ENCODE results near the gene ANKS1A. TPM values are rescaled to one million over a fixed set of nuclear protein-coding genes. Genes with fewer than 3 reads are reported as not detected.

Gene ANKS1A
- total and polyA plus RNA-seq, 2 experiments from 2014 or later, result 12.1 to 31.9 TPM

DNA sequence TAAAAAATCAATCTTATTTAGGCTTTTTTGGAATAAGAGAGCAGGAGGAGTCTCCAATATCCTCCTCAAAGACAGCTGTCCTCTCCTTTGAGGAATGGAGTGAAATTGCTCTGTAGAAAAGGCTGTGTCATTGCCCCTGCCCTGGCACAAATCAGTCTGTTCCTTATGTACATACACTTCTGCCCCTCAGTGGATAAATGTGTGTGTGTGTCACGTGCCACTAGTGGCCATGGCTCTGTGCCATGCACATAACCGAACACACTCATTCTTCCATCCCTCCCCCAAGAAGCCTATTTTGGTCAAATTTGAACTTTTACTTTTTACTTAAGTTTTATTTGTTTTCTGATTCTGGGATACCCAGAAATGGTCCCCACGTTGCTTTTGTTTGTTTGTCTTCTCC lies 49.2 kb downstream of the ANKS1A start (continued):
- TF ChIP-seq, protein P1, sequence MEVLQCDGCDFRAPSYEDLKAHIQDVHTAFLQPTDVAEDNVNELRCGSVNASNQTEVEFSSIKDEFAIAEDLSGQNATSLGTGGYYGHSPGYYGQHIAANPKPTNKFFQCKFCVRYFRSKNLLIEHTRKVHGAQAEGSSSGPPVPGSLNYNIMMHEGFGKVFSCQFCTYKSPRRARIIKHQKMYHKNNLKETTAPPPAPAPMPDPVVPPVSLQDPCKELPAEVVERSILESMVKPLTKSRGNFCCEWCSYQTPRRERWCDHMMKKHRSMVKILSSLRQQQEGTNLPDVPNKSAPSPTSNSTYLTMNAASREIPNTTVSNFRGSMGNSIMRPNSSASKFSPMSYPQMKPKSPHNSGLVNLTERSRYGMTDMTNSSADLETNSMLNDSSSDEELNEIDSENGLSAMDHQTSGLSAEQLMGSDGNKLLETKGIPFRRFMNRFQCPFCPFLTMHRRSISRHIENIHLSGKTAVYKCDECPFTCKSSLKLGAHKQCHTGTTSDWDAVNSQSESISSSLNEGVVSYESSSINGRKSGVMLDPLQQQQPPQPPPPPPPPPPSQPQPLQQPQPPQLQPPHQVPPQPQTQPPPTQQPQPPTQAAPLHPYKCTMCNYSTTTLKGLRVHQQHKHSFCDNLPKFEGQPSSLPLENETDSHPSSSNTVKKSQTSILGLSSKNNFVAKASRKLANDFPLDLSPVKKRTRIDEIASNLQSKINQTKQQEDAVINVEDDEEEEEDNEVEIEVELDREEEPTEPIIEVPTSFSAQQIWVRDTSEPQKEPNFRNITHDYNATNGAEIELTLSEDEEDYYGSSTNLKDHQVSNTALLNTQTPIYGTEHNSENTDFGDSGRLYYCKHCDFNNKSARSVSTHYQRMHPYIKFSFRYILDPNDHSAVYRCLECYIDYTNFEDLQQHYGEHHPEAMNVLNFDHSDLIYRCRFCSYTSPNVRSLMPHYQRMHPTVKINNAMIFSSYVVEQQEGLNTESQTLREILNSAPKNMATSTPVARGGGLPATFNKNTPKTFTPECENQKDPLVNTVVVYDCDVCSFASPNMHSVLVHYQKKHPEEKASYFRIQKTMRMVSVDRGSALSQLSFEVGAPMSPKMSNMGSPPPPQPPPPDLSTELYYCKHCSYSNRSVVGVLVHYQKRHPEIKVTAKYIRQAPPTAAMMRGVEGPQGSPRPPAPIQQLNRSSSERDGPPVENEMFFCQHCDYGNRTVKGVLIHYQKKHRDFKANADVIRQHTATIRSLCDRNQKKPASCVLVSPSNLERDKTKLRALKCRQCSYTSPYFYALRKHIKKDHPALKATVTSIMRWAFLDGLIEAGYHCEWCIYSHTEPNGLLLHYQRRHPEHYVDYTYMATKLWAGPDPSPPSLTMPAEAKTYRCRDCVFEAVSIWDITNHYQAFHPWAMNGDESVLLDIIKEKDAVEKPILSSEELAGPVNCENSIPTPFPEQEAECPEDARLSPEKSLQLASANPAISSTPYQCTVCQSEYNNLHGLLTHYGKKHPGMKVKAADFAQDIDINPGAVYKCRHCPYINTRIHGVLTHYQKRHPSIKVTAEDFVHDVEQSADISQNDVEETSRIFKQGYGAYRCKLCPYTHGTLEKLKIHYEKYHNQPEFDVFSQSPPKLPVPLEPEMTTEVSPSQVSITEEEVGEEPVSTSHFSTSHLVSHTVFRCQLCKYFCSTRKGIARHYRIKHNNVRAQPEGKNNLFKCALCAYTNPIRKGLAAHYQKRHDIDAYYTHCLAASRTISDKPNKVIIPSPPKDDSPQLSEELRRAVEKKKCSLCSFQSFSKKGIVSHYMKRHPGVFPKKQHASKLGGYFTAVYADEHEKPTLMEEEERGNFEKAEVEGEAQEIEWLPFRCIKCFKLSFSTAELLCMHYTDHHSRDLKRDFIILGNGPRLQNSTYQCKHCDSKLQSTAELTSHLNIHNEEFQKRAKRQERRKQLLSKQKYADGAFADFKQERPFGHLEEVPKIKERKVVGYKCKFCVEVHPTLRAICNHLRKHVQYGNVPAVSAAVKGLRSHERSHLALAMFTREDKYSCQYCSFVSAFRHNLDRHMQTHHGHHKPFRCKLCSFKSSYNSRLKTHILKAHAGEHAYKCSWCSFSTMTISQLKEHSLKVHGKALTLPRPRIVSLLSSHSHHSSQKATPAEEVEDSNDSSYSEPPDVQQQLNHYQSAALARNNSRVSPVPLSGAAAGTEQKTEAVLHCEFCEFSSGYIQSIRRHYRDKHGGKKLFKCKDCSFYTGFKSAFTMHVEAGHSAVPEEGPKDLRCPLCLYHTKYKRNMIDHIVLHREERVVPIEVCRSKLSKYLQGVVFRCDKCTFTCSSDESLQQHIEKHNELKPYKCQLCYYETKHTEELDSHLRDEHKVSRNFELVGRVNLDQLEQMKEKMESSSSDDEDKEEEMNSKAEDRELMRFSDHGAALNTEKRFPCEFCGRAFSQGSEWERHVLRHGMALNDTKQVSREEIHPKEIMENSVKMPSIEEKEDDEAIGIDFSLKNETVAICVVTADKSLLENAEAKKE (CRISPR knock-in tag; IDR thresholded peaks at IDR 0.05), result no peak
- TF ChIP-seq EZH2phosphoT487 (IDR thresholded peaks at IDR 0.05; ENCODE audit: unreplicated experiment) (no peak), EZH2 (IDR thresholded peaks at IDR 0.05; ENCODE audit: low read depth, unreplicated experiment) (no peak), JUNB (IDR thresholded peaks at IDR 0.05; ENCODE audit: unreplicated experiment) (no peak), REST (IDR thresholded peaks at IDR 0.05; ENCODE audit: unreplicated experiment) (no peak), ZNF114 (CRISPR knock-in tag; IDR thresholded peaks at IDR 0.05) (no peak)

Data from GM23338 (cell line).